ENCODE data around the gene PLXND1. TPM values are rescaled to one million over a fixed set of nuclear protein-coding genes. Genes with fewer than 3 reads are reported as not detected.

The PLXND1 gene
- total RNA-seq, 2 donors from 2014 or later, result 2.8 to 4.8 TPM

DNA sequence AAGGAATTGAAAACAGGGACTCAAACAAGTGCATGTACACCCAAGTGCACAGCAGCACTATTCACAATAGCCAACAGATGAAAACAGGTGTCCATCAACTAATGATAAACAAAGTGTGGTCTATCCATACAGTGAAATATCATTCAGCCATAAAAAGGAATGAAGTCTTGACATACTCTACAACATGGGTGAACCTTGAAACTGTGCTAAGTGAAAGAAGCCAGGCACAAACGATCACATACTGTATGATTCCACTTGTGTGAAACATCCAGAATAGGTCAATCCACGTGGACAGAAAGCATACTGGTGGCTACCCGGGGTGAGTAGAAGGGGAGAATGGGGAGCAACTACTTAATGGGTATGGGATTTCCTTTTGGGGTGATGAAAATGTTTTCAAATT is 29.6 kb upstream of the PLXND1 start:
- ATAC-seq, result no peak
- H3K9me3 Mint-ChIP-seq, result no peaks in the 10 kb centered on the region
- DNase-seq (ENCODE audit: low spot score), result no peak
- H3K27ac Mint-ChIP-seq, result no peak overlapping the region
- peaks cover 3 to 9% of the 10 kb centered on the region in 2 donors for H3K27me3 Mint-ChIP-seq
- peaks cover 6 to 12% of the 10 kb centered on the region in 2 donors for H3K4me1 Mint-ChIP-seq (ENCODE audit: low read depth in 2 of 2)
- no peak overlapping the region for H3K4me3 Mint-ChIP-seq
- no peaks in the 10 kb centered on the region for H3K36me3 Mint-ChIP-seq

DNA sequence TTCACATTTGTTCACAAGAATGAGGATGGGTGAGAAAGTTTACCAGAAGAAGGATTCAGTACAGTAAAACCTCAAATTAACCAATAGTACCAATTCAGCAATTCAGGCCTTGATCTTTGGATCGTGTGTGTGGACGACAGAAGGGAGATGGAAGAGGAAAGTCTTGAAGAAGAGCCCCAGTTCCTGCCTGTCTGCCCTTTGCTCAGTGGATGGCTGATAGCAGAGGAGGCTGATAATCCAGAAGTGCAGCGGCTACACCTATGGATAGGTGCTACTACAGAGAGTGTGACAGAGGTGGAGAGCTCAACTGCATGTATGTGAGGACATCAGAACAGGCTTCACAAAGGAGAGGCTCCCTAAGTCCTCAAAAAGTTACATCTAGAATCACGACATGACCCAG is 29.2 kb upstream of the PLXND1 start:
- Mint-ChIP-seq H3K4me3 (no peak overlapping the region), H3K4me1 (ENCODE audit: low read depth in 2 of 2) (peaks cover 6 to 12% of the 10 kb centered on the region in 2 donors), H3K36me3 (no peaks in the 10 kb centered on the region), H3K27me3 (peaks cover 3 to 9% of the 10 kb centered on the region in 2 donors), H3K9me3 (no peaks in the 10 kb centered on the region), H3K27ac (no peak overlapping the region)
- DNase-seq (ENCODE audit: low spot score) (no peak), ATAC-seq (no peak)

DNA sequence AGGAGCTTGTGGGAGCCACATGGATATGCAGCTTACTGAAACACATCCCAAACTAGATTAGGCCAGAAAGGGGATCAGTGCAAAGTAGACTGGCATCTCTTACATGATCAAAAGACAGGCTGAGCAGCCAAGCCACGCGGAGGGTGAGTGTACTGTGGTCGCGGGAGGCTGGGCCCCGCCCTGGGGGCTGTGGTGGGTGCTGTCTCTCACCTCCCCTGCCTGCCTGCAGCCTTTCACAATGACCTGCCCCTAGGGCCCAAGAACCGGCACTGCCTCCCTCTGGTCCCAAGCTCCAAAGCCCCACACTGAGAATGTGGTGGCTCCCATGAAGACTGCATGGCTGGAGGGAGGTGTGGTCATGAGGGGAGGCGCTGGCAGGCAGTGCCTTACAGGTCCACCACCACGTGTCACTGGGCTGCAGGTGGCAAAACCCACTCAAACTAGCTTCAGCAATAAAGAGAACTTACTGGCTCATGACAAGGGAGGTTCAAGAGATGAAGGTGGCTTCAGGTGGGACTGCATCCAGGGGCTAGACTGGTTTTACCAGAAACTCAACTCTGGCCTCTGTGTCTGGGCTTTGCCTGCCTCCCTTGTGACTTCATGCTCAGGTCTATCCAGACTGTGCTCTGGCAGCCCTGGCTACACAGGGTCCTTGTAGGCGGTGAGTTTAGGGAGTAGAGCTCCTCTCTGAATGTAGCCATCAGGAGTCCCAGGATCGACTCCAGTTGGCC is 27.4 kb upstream of the PLXND1 start:
- Mint-ChIP-seq H3K4me1 (ENCODE audit: low read depth in 2 of 2) (peaks cover 6 to 12% of the 10 kb centered on the region in 2 donors), H3K36me3 (no peaks in the 10 kb centered on the region), H3K9me3 (no peaks in the 10 kb centered on the region), H3K4me3 (no peak overlapping the region), H3K27me3 (peaks cover 3 to 9% of the 10 kb centered on the region in 2 donors), H3K27ac (no peak overlapping the region)
- DNase-seq (ENCODE audit: low spot score) (no peak), ATAC-seq (peak; percentile 81 to 83)

DNA sequence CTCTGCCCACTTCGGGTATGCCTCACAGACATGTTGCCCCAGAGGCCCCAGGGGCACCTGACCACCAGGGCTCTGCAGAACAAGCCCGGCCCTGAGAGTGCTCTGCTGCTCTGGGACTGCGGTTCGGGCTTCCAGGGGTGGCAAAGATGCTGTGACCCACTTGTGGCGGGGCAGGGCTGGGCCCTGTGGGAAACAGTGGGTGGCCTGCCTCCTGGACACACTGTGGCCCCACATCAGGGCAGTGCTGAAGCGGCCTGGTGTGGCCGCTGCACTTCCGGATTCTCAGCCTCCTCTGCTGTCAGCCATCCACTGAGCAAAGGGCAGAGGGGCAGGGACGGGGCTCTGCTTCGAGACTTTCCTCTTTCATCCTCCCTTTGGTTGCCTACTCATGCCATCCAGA is 26.5 kb upstream of the PLXND1 start:
- no peak for ATAC-seq
- H3K36me3 Mint-ChIP-seq, result no peaks in the 10 kb centered on the region
- no peak for DNase-seq (ENCODE audit: low spot score)
- no peak overlapping the region for H3K4me3 Mint-ChIP-seq
- peaks cover 3 to 9% of the 10 kb centered on the region in 2 donors for H3K27me3 Mint-ChIP-seq
- H3K4me1 Mint-ChIP-seq (ENCODE audit: low read depth in 2 of 2), result peaks cover 10 to 16% of the 10 kb centered on the region in 2 donors
- no peak overlapping the region for H3K27ac Mint-ChIP-seq
- H3K9me3 Mint-ChIP-seq, result no peaks in the 10 kb centered on the region

DNA sequence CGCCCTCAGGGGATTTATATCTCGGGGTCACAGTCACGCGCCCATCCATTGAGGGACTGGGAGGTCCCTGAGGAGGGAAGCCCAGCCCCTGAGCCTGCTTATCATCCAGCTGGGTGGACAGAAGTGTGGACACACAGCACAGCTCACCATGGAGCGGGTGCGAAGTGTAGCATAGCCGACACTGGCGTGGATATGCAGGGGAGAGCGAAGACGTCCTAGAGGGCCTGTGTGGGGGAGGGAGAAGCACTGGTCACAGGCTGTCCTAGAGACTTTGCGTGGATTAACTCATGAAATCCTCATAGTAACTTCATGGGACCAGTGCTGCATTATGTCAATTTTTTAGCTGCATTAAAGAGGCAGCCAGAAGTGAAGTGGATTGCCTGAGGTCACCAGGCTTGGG is 26.1 kb upstream of the PLXND1 start:
- Mint-ChIP-seq H3K4me1 (ENCODE audit: low read depth in 2 of 2) (peaks cover 14 to 21% of the 10 kb centered on the region in 2 donors), H3K4me3 (no peak overlapping the region), H3K9me3 (no peaks in the 10 kb centered on the region), H3K36me3 (no peaks in the 10 kb centered on the region), H3K27me3 (peaks cover 3 to 9% of the 10 kb centered on the region in 2 donors), H3K27ac (no peak overlapping the region)
- DNase-seq (ENCODE audit: low spot score) (no peak), ATAC-seq (no peak)

DNA sequence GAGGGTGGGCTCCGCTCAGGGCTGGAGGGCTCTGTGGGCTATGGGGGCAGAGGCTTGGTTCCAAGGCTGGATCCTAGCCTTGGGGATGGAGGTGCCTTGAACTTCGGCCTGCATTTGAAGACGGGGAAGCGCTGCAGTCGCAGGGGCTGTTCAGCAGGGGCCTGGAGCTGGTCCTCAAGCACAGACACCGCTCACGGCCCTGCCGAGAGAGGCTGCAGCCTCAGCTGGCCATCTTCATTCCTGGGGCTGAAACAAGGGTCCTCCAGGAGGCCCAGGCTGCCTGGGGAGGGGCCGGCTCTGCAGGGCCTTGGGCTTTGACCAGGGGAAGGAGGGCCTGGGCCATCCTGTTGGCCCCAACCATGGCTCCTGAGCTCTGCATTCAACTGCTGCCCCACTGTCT is 25.6 kb upstream of the PLXND1 start:
- ATAC-seq (no peak), DNase-seq (ENCODE audit: low spot score) (no peak)
- H3K4me1 Mint-ChIP-seq (ENCODE audit: low read depth in 2 of 2), result peaks cover 19 to 26% of the 10 kb centered on the region in 2 donors
- no peaks in the 10 kb centered on the region for H3K36me3 Mint-ChIP-seq
- H3K27me3 Mint-ChIP-seq, result peaks cover 0 to 9% of the 10 kb centered on the region in 2 donors
- no peak overlapping the region for H3K4me3 Mint-ChIP-seq
- H3K9me3 Mint-ChIP-seq, result no peaks in the 10 kb centered on the region
- no peak overlapping the region for H3K27ac Mint-ChIP-seq

DNA sequence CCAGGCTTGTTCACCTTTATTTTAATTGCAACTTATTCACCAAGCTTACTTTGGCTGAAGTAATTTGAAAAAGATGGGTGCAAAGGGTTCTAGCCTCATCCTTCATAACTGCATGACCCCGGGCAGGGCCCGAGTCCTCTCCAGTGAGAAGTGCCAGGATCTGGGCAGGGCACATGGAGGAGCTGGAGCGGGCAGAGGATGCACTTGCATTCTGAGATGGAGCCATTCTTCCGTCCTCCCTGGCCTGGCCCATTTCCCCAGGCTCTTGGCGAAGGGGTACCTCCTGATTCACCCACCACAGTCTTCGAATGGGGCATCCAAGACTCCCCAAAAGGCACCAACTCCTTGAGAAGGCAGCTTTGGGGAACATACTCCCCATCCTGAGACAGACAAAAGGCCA is 22.5 kb upstream of the PLXND1 start:
- peaks cover 31 to 39% of the 10 kb centered on the region in 2 donors for H3K4me1 Mint-ChIP-seq (ENCODE audit: low read depth in 2 of 2)
- ATAC-seq, result no peak
- no peak overlapping the region for H3K27ac Mint-ChIP-seq
- H3K9me3 Mint-ChIP-seq, result no peaks in the 10 kb centered on the region
- no peaks in the 10 kb centered on the region for H3K36me3 Mint-ChIP-seq
- DNase-seq (ENCODE audit: low spot score), result no peak
- H3K4me3 Mint-ChIP-seq, result no peak overlapping the region
- no peaks in the 10 kb centered on the region for H3K27me3 Mint-ChIP-seq

DNA sequence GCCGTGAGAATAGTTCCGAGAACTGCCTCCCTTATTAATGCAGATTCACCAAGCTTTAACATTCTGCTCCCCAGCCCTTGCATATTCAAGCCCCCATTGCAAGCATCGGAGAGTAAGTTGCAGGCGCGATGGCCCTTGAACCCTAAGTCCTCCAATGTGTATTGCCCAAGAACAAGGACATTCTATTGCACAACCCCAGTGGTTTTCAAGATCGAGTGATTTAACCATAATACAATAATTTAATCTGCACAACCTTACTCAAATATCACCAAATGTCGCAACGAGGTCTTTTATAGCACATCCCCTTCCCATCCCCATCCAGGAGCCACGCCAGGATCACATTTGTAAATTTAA is 21.7 kb upstream of the PLXND1 start:
- DNase-seq (ENCODE audit: low spot score) (no peak), ATAC-seq (no peak)
- H3K4me1 Mint-ChIP-seq (ENCODE audit: low read depth in 2 of 2), result peaks cover 24 to 30% of the 10 kb centered on the region in 2 donors
- H3K27ac Mint-ChIP-seq, result peak overlapping the region; percentile 69 to 76
- no peaks in the 10 kb centered on the region for H3K9me3 Mint-ChIP-seq
- H3K4me3 Mint-ChIP-seq, result peak overlapping the region; percentile 85
- H3K27me3 Mint-ChIP-seq, result no peaks in the 10 kb centered on the region
- no peaks in the 10 kb centered on the region for H3K36me3 Mint-ChIP-seq

DNA sequence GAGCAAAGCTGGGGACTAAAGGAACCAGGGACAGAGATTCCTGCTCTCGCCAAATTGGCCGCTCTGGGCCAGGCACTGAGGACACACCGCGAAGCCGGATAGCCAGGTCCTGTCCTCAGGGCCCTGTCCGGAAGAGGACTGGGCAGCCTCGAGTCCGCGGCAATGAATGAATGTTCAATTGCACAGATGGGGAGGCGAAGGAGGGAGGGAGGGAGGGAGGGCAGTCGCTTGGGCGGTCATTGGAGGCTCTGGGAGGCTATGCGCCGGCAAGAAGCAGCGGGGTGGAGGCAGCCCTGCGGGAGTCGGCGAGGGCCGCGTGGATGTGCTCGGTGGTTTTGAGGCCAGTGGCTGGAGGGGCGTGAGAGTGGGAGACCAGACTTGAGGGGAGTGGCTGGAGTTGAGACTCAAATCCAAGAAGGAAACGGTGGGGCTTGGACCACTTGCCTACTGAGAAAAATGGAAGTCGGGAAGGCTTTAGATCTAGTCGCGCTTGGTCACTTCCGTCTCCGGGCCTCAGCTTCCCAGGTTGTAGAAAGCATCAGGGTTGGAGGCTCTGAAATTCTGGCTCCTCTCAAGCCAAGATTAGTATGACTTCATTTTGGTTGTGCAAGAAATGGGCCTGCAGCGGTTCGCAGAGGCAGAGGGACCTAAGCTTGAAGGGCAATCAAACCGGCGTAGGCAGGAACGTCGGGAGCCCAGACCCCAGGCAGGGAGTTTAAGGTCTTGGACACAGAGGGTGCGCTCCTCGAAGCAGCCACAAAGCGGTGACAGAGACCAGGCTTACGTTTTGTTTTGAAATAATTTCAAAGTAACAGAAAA is 21.1 kb upstream of the PLXND1 start:
- Mint-ChIP-seq H3K36me3 (no peaks in the 10 kb centered on the region), H3K4me3 (peak overlapping the region; percentile 85), H3K9me3 (no peaks in the 10 kb centered on the region), H3K27ac (peak overlapping the region; percentile 69 to 76), H3K4me1 (ENCODE audit: low read depth in 2 of 2) (peaks cover 24 to 30% of the 10 kb centered on the region in 2 donors), H3K27me3 (no peaks in the 10 kb centered on the region)
- DNase-seq (ENCODE audit: low spot score) (peak; percentile 64), ATAC-seq (peak; percentile 41 to 42)

DNA sequence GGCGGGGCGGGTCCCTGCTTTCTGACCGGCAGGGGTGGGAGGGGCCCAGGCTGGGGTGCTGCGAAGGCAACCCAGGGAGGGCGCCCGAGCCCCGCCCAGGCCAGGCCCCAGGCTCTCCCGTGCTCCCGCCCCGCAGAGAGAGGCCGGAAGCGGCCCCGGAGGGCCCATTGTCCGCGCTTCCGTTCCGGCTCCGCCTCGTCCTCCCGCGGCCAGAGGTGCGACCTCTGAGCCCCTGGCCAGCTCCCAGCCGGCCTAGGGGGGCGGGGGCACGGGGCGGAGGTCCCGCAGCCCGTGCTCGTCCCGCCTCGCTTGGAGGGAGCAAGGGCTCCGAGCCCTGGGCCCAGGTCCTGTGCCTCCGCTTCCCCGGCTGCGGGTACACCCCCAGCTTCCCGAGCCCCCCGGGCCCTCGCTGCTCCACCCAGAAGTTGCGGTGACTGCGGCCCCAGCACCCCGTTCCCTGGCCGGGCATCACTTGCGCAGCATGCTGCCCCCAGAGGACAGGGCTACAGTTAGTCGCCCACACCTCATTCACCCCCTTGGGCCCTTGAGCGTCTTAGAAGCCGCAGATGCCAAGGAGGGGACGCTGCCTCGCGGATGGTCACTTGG is 20.4 kb upstream of the PLXND1 start:
- Mint-ChIP-seq H3K27me3 (no peaks in the 10 kb centered on the region), H3K27ac (peak overlapping the region; percentile 69 to 76), H3K4me3 (peak overlapping the region; percentile 85), H3K36me3 (no peaks in the 10 kb centered on the region), H3K9me3 (no peaks in the 10 kb centered on the region), H3K4me1 (ENCODE audit: low read depth in 2 of 2) (peaks cover 24 to 30% of the 10 kb centered on the region in 2 donors)
- ATAC-seq, result peak; percentile 97
- DNase-seq (ENCODE audit: low spot score), result peak; percentile 92

DNA sequence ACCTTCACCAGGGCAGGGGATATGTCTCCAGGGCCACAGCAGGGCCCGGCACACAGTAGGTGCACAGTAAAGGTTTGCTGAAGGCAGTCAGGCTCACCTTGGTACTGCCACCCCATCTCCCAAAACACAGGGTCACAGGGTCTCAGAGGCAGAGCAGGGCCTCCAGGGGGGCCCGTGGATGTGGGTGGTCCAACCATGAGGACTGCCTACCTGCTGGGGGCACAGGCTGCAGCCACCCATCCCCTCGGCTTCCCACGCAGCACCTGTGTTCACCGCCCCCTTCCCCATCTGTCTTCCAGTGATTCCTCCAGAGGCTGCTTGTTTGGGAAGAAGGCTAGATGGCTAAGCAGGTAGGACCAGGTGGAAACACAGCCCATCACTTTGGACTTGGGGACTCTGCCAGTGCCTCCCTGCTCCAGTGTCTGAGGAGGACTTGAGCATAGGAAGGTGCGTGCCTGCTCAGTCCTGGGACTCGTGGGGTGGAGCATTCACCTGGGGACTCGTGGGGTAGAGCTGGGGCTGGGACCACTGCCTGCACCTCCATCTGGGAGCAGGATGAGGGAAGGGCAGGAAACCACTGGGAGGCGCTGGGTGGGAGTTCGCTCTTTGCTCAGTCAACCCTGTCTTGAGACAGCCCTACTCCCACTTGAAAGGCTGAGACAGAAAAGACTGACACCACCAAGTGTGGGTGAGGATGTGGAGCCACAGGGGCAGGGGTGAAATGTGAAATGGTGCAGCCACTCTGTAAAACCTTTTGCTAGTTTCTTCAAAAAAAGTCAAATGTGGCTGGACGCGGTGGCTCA is 18.8 kb upstream of the PLXND1 start:
- Mint-ChIP-seq H3K27me3 (no peaks in the 10 kb centered on the region), H3K9me3 (no peaks in the 10 kb centered on the region), H3K27ac (no peak overlapping the region), H3K36me3 (no peaks in the 10 kb centered on the region), H3K4me1 (ENCODE audit: low read depth in 2 of 2) (peaks cover 24 to 30% of the 10 kb centered on the region in 2 donors), H3K4me3 (peak overlapping the region; percentile 52)
- DNase-seq (ENCODE audit: low spot score) (peak; percentile 59), ATAC-seq (no peak)

DNA sequence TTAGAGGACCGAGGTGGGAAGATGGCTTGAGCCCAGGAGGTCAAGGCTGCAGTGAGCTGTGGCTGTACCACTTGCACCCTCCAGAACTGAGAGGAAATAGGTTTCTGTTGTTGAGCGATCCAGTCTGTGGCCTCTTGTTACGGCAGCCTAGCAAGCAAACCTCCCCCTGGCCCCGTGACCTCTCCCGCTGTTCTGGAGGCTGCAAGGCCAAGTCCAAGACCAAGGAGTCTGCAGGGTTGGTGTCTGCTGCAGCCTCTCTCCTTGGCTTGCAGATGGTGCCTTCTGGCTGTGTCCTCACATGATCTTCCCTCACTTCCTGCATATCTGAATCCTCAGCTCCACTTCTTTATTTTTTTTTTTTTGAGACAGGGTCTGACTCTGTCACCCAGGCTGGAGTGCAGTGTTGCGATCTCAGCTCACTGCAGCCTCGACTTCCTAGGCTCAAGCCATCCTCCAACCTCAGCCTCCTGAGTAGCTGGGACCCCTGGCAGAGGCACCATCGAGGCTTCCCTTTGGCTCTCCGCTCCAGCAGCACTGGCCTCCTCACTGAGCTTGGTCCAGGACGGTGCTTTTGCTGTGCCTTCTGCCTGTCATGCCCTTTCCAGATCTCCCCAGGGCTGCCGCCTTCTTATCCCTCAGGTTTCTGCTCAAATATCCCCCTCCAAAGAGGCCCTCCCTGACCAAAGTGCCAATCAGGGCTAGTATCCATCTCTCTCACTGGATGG is 18.0 kb upstream of the PLXND1 start:
- Mint-ChIP-seq H3K36me3 (no peaks in the 10 kb centered on the region), H3K9me3 (no peaks in the 10 kb centered on the region), H3K4me1 (ENCODE audit: low read depth in 2 of 2) (peaks cover 24 to 30% of the 10 kb centered on the region in 2 donors), H3K4me3 (no peak overlapping the region), H3K27me3 (no peaks in the 10 kb centered on the region), H3K27ac (no peak overlapping the region)
- DNase-seq (ENCODE audit: low spot score), result peak; percentile 49
- no peak for ATAC-seq
